CD14-positive monocyte (primary cell): ENCODE data around the gene NRSN2. TPM values are rescaled to one million over a fixed set of nuclear protein-coding genes. Genes with fewer than 3 reads are reported as not detected.

ENCODE experiments used
- DNase-seq, 3 donors: peaks; one replicate each; pipeline ENCODE4 v3.0.0-alpha.2; 2011 to 2022
- H2AFZ ChIP-seq: 2 replicates; pipeline ENCODE4 v1.6.0; 2012; ENCODE audit warnings: mild to moderate bottlenecking, low read depth, low read length, inconsistent platforms; ENCODE audit not compliant: insufficient read depth, poor library complexity, severe bottlenecking
- H3K27ac ChIP-seq, 2 donors: 1 replicate in 1 of 2; 2 replicates in 1 of 2; pipeline ENCODE4 v1.5.1; 2012 to 2013; ENCODE audit warnings: low read length in 2 of 2, control low read depth in 1 of 2, inconsistent platforms in 1 of 2, low read depth in 1 of 2, mild to moderate bottlenecking in 1 of 2
- H3K27me3 ChIP-seq, 2 donors: one replicate each; pipeline versions ENCODE4 v1.6.0 to v1.6.1; 2011 to 2013; ENCODE audit warnings: low read length in 2 of 2; ENCODE audit not compliant: control insufficient read depth in 2 of 2, insufficient read depth in 2 of 2
- H3K36me3 ChIP-seq, 2 donors: replicated peaks in 1 of 2; 1 replicate in 1 of 2; 2 replicates in 1 of 2; pipeline versions ENCODE4 v1.5.1 to v1.6.1; 2012 to 2013; ENCODE audit warnings: low read length in 2 of 2, control low read depth in 1 of 2, inconsistent platforms in 1 of 2, mild to moderate bottlenecking in 1 of 2; ENCODE audit not compliant: insufficient read depth in 2 of 2, control insufficient read depth in 1 of 2
- H3K4me1 ChIP-seq, 2 donors: 1 replicate in 1 of 2; 2 replicates in 1 of 2; pipeline versions ENCODE4 v1.5.1 to v1.6.1; 2012 to 2013; ENCODE audit warnings: low read length in 2 of 2, control low read depth in 1 of 2, inconsistent platforms in 1 of 2, mild to moderate bottlenecking in 1 of 2, moderate library complexity in 1 of 2; ENCODE audit not compliant: insufficient read depth in 2 of 2, control insufficient read depth in 1 of 2
- H3K4me2 ChIP-seq: replicated peaks from 2 replicates; pipeline ENCODE3; 2012; ENCODE audit warnings: low read length, moderate library complexity, mild to moderate bottlenecking; ENCODE audit not compliant: poor library complexity, severe bottlenecking; ENCODE audit errors: extremely low read depth
- H3K4me3 ChIP-seq, 3 experiments: fragments of 200-600 bp in 1 of 3; sonication (generic) in 1 of 3; replicated peaks in 1 of 3; 1 replicate in 2 of 3; 2 replicates in 1 of 3; pipeline ENCODE4 v1.5.1; 2011 to 2013; ENCODE audit warnings: low read length in 3 of 3, mild to moderate bottlenecking in 3 of 3, control low read depth in 2 of 3, low read depth in 2 of 3, inconsistent platforms in 1 of 3, moderate library complexity in 1 of 3
- H3K79me2 ChIP-seq: 2 replicates; pipeline ENCODE4 v1.6.0; 2012; ENCODE audit warnings: mild to moderate bottlenecking, control low read depth, inconsistent platforms, low read length, moderate library complexity; ENCODE audit not compliant: insufficient read depth
- H3K9ac ChIP-seq: 2 replicates; pipeline ENCODE4 v1.6.0; 2017; ENCODE audit warnings: low read length, mild to moderate bottlenecking; ENCODE audit not compliant: insufficient read depth, poor library complexity, severe bottlenecking
- H3K9me3 ChIP-seq, 2 donors: replicated peaks in 1 of 2; 1 replicate in 1 of 2; 2 replicates in 1 of 2; pipeline versions ENCODE4 v1.5.1 to v1.6.1; 2012 to 2013; ENCODE audit warnings: low read length in 2 of 2, control low read depth in 1 of 2; ENCODE audit not compliant: control insufficient read depth in 1 of 2, insufficient read depth in 1 of 2
- H4K20me1 ChIP-seq: 2 replicates; pipeline ENCODE4 v1.6.0; 2012; ENCODE audit warnings: mild to moderate bottlenecking, low read length, control low read depth, moderate library complexity; ENCODE audit not compliant: insufficient read depth
- H3K27ac Mint-ChIP-seq, 7 donors: one replicate each; pipeline ENCODE4 v1.8.0; 2020; ENCODE audit warnings: mild to moderate bottlenecking in 7 of 7, mixed read lengths in 7 of 7, moderate library complexity in 6 of 7, inconsistent platforms in 2 of 7
- H3K27me3 Mint-ChIP-seq, 3 donors: one replicate each; pipeline ENCODE4 v1.8.0; 2021 to 2022; ENCODE audit warnings: low read depth in 3 of 3, mild to moderate bottlenecking in 3 of 3, mixed read lengths in 3 of 3, moderate library complexity in 3 of 3, inconsistent platforms in 1 of 3
- H3K36me3 Mint-ChIP-seq, 2 donors: one replicate each; pipeline ENCODE4 v1.8.0; 2020; ENCODE audit warnings: mixed read lengths in 2 of 2, inconsistent platforms in 1 of 2, mild to moderate bottlenecking in 1 of 2
- H3K4me1 Mint-ChIP-seq: one replicate; pipeline ENCODE4 v1.8.0; 2020; ENCODE audit warnings: mild to moderate bottlenecking, mixed read lengths
- H3K4me3 Mint-ChIP-seq, 2 donors: one replicate each; pipeline ENCODE4 v1.8.0; 2020; ENCODE audit warnings: mild to moderate bottlenecking in 2 of 2, mixed read lengths in 2 of 2, moderate library complexity in 1 of 2
- H3K9me3 Mint-ChIP-seq, 7 donors: one replicate each; pipeline ENCODE4 v1.8.0; 2020 to 2022; ENCODE audit warnings: mixed read lengths in 7 of 7, mild to moderate bottlenecking in 6 of 7, moderate library complexity in 6 of 7, inconsistent platforms in 2 of 7
- CTCF ChIP-seq: fragments of 200-600 bp; IDR thresholded peaks from one replicate; pipeline ENCODE4 v1.8.0; 2022; ENCODE audit warnings: antibody characterized with exemption, mild to moderate bottlenecking
- WGBS: methylation state at CpG from one replicate; pipeline ENCODE4 v1.1.5; 2013; ENCODE audit warnings: missing lambda C conversion rate; ENCODE audit not compliant: insufficient coverage; 5-methylcytosine and 5-hydroxymethylcytosine counted together
- intact Hi-C, 2 donors: fragments of 100-400 bp; cut with micrococcal nuclease; formaldehyde crosslinking; loops; one replicate each; pipeline versions ENCODE4 v1.15.0 to v1.15.1; 2023
- polyA plus RNA-seq, 3 donors: library from polyadenylated mRNA; depleted of rRNA in 1 of 3; unstranded in 2 of 3; stranded (reverse) in 1 of 3; fragments of 300-500 nt in 2 of 3; fragments of >200 nt in 1 of 3; fragmentation: Illumina TruSeq in 2 of 3; gene quantifications; 1 replicate in 2 of 3; 2 replicates in 1 of 3; pipeline ENCODE4 v1.2.3, GENCODE V29; 2012 to 2021

The NRSN2 gene
- polyA plus RNA-seq, 3 donors: 0.09 to 0.73 (median 0.56) TPM

- Histone ChIP-seq H3K27ac (no peak overlapping the region), H2AFZ (no peak overlapping the region), H4K20me1 (peaks cover 35% of the 10 kb centered on the region), H3K4me3 (no peak overlapping the region), H3K36me3 (peaks cover 0 to 5% of the 10 kb centered on the region in 2 donors), H3K4me1 (peaks cover 30 to 39% of the 10 kb centered on the region in 2 donors), H3K27me3 (no peaks in the 10 kb centered on the region), H3K79me2 (peaks cover 33% of the 10 kb centered on the region), H3K9ac (no peak overlapping the region), H3K4me2 (no peak overlapping the region), H3K9me3 (no peaks in the 10 kb centered on the region)
- Mint-ChIP-seq H3K36me3 (peaks cover 16 to 21% of the 10 kb centered on the region in 2 donors), H3K4me3 (no peak overlapping the region), H3K27me3 (peaks cover 0 to 3% (median 1%) of the 10 kb centered on the region in 3 donors), H3K9me3 (no peaks in the 10 kb centered on the region), H3K27ac (peak overlapping the region in 2 of 7 donors; percentile 3), H3K4me1 (peaks cover 33% of the 10 kb centered on the region)
- 96% methylated on average over 10 of the region's 13 CpGs for WGBS
- TF ChIP-seq CTCF: no peak
- DNase-seq: no peak
- intact Hi-C loops: no loop called here
Observed at GRCh38 chr20:301886-302848, 44.7 kb upstream of the NRSN2 start.

- H3K4me2 ChIP-seq: no peak overlapping the region
- H3K27ac ChIP-seq: no peak overlapping the region
- no peaks in the 10 kb centered on the region for H3K9me3 ChIP-seq
- H3K4me1 ChIP-seq: peaks cover 22% of the 10 kb centered on the region in 2 donors
- Mint-ChIP-seq H3K4me3 (no peak overlapping the region), H3K36me3 (peaks cover 14 to 17% of the 10 kb centered on the region in 2 donors), H3K4me1 (peaks cover 21% of the 10 kb centered on the region), H3K27me3 (peaks cover 0 to 3% (median 1%) of the 10 kb centered on the region in 3 donors), H3K9me3 (no peaks in the 10 kb centered on the region), H3K27ac (no peak overlapping the region)
- 80% methylated on average over 6 of the region's 11 CpGs for WGBS
- no peak for DNase-seq
- peaks cover 0 to 5% of the 10 kb centered on the region in 2 donors for H3K36me3 ChIP-seq
- no peak overlapping the region for H2AFZ ChIP-seq
- H4K20me1 ChIP-seq: peaks cover 13% of the 10 kb centered on the region
- H3K4me3 ChIP-seq: no peak overlapping the region
- TF ChIP-seq CTCF: no peak
- no peak overlapping the region for H3K9ac ChIP-seq
- no peaks in the 10 kb centered on the region for H3K27me3 ChIP-seq
- H3K79me2 ChIP-seq: peaks cover 7% of the 10 kb centered on the region
- intact Hi-C loops: no loop called here
Observed at GRCh38 chr20:305745-306144, 41.2 kb upstream of the NRSN2 start.
